Ishikawa (cell line): ENCODE results near the gene MPND.

Source experiments
- CEBPB ChIP-seq: IDR thresholded peaks from 2 replicates; pipeline ENCODE4 v1.6.1; 2012
- CREB1 ChIP-seq: IDR thresholded peaks from 2 replicates; pipeline ENCODE4 v1.6.1; 2012; ENCODE audit warnings: low read depth
- EGR1 ChIP-seq: IDR thresholded peaks from 2 replicates; pipeline ENCODE4 v1.6.1; 2012
- EP300 ChIP-seq: IDR thresholded peaks from 2 replicates; pipeline ENCODE4 v1.6.1; 2012; ENCODE audit warnings: borderline replicate concordance
- FOXM1 ChIP-seq: IDR thresholded peaks from 2 replicates; pipeline ENCODE4 v1.6.1; 2012; ENCODE audit warnings: low read depth, borderline replicate concordance
- MAX ChIP-seq: IDR thresholded peaks from 2 replicates; pipeline ENCODE4 v1.6.1; 2012
- NFIC ChIP-seq: IDR thresholded peaks from 2 replicates; pipeline ENCODE4 v1.6.1; 2012
- RAD21 ChIP-seq: IDR thresholded peaks from 2 replicates; pipeline ENCODE4 v1.6.1; 2012; ENCODE audit warnings: low read depth
- REST ChIP-seq: IDR thresholded peaks from 2 replicates; pipeline ENCODE4 v1.6.1; 2012; ENCODE audit warnings: low read depth, mild to moderate bottlenecking
- TAF1 ChIP-seq: IDR thresholded peaks from 2 replicates; pipeline ENCODE4 v1.6.1; 2012; ENCODE audit warnings: low read depth, mild to moderate bottlenecking
- TCF12 ChIP-seq: IDR thresholded peaks from 2 replicates; pipeline ENCODE4 v1.6.1; 2012; ENCODE audit warnings: low read depth
- TEAD4 ChIP-seq: IDR thresholded peaks from 2 replicates; pipeline ENCODE4 v1.6.1; 2012
- YY1 ChIP-seq: IDR thresholded peaks from 2 replicates; pipeline ENCODE4 v1.6.1; 2012; ENCODE audit warnings: low read depth
- ZBTB7A ChIP-seq: IDR thresholded peaks from 2 replicates; pipeline ENCODE4 v1.6.1; 2012; ENCODE audit warnings: low read depth
- TF ChIP-seq, protein P1 (sequence below): IDR thresholded peaks from 2 replicates; pipeline ENCODE4 v1.6.1; 2012

Gene MPND

GRCh38 chr19:4368128-4368820, 24.9 kb downstream of the MPND start:
- TF ChIP-seq NFIC (peak; percentile 73), CREB1 (no peak), REST (no peak), RAD21 (no peak), TEAD4 (peak; percentile 38; the same call in 1 of the 2 replicates), TAF1 (no peak), EP300 (no peak), ZBTB7A (no peak)
- TF ChIP-seq, protein P1, sequence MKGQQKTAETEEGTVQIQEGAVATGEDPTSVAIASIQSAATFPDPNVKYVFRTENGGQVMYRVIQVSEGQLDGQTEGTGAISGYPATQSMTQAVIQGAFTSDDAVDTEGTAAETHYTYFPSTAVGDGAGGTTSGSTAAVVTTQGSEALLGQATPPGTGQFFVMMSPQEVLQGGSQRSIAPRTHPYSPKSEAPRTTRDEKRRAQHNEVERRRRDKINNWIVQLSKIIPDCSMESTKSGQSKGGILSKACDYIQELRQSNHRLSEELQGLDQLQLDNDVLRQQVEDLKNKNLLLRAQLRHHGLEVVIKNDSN: no peak

- TF ChIP-seq MAX (peak; percentile 24; the same call in 1 of the 2 replicates), EP300 (peak; percentile 42; the same call in 1 of the 2 replicates), RAD21 (no peak)
Measured at GRCh38 chr19:4369109-4369887, 25.9 kb downstream of the MPND start.

DNA sequence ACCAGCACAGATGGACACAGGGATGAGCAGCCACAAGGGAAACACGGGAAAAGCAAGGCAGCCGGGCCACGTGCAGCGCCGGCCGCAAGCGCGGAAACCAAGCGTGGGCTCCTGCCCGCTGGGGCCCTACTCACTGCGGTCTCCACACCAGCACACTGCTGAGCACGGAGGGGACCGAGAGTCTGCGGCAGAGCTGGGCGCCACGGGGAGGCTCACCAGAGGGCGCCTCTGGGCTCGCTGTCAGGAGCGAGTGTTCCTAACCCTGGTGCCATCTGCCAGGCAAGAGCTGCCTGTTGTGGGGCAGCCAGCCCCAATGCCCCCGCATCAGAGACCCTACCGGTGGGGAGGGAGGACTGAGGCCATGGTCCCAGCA, 26.5 kb downstream of the MPND start:
- TF ChIP-seq RAD21 (peak; percentile 35; the same call in 1 of the 2 replicates), TEAD4 (no peak)

DNA sequence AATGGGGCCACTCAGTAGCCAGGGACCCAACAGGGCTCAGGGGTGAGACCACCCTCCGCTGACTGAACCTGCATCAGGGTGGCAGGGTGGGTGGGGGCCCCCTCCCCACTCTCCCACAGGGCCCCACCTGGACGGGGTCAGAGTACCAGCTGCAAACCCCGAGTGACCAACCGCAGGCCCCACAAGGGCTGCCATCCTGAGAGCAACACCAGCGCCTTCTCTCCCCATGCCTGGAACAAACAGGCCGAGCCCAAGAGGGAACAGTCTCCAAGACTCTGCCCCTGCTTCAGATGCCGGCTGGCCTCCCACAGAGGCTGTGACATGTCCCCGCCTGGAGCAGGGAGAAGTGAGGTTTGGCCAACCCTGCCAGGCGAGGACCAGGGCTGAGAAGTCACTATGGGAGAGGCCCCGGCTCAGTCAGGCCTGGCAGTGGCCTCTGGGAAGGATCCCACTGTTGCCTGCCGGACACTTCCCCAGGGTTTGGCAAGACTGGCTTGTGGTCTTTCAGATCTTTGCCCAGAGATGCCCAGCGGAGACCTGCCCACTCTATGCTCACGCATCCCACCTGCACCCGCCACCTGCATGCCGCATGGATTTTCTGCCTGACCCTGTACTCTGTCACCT, 27.2 kb downstream of the MPND start:
- TF ChIP-seq, protein P1: no peak
- TF ChIP-seq CEBPB (no peak), TEAD4 (no peak), TAF1 (no peak)

DNA sequence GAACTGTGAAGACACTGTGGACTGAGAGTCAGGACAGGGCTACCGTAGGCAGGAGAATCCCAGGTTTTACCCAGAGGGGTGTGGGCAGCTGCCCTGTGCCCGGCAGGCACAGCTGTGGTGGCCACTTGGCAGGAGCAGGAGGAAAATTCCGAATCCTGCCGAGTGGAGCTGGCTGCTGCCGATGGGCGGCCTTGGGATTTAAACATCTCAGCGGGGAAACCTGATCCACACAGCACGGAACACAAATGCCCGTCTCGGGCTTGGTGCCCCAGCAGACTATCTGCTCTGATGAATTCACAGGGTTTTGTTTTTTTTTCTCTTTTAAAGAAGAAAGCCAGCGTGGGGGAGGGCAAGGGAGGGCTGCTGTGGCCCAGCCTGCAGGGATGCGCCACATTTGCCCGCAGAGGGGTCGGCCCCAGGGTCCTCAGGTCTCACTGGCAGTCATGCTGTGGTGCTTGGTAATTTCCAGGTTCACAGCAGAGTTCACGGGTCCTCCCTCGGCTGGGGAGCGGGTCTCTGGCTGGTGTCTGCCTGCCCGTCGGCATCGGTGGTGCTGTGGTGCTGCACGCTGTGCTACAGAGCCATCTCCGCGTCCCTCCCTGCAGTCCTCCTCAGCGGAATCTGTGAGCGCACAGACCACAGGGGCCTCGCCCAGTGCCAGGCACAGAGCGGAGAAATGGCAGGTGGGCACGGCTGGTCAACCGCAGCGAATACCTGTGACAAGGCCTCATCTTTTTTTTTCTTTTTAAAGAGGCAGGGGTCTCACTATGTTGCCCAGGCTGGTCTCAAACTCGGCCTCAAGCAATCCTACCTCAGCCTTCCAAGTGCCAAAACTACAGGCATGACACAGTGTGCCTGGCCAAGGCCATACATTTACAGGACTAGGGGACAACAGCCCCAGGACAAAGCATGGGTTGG, 28.1 kb downstream of the MPND start:
- TF ChIP-seq CREB1: no peak
- TF ChIP-seq REST: no peak
- no peak for TF ChIP-seq EGR1
- TF ChIP-seq, protein P1: peak; percentile 18; the same call in 1 of the 2 replicates
- peak; percentile 69; the same call in 1 of the 2 replicates for TF ChIP-seq FOXM1
- no peak for TF ChIP-seq YY1
- peak; percentile 89 for TF ChIP-seq EP300
- peak; percentile 68; the same call in 1 of the 2 replicates for TF ChIP-seq TEAD4
- TF ChIP-seq CEBPB: no peak
- TF ChIP-seq MAX: no peak
- peak; percentile 79 for TF ChIP-seq NFIC
- TF ChIP-seq TCF12: peak; percentile 94
- TF ChIP-seq ZBTB7A: no peak; the same call in 1 of the 2 replicates
- TF ChIP-seq RAD21: peak; percentile 25
- TF ChIP-seq TAF1: 0 out of 2 replicates have a peak, but pooled peaks have one; percentile 47
